ENCODE data around the gene OSGEP.

- TF ChIP-seq CTCF (IDR thresholded peaks at IDR 0.05) (no peak), POLR2A (IDR thresholded peaks at IDR 0.05) (no peak)
Measured at GRCh38 chr14:20436363-20436755, 18.3 kb downstream of the OSGEP start.
